ENCODE measurements around the gene GRIN3A. TPM values are rescaled to one million over a fixed set of nuclear protein-coding genes. Genes with fewer than 3 reads are reported as not detected.

GRIN3A gene
- polyA plus RNA-seq, 1 of the 3 experiments (the other 2 are of a cell fraction), result not detected

DNA sequence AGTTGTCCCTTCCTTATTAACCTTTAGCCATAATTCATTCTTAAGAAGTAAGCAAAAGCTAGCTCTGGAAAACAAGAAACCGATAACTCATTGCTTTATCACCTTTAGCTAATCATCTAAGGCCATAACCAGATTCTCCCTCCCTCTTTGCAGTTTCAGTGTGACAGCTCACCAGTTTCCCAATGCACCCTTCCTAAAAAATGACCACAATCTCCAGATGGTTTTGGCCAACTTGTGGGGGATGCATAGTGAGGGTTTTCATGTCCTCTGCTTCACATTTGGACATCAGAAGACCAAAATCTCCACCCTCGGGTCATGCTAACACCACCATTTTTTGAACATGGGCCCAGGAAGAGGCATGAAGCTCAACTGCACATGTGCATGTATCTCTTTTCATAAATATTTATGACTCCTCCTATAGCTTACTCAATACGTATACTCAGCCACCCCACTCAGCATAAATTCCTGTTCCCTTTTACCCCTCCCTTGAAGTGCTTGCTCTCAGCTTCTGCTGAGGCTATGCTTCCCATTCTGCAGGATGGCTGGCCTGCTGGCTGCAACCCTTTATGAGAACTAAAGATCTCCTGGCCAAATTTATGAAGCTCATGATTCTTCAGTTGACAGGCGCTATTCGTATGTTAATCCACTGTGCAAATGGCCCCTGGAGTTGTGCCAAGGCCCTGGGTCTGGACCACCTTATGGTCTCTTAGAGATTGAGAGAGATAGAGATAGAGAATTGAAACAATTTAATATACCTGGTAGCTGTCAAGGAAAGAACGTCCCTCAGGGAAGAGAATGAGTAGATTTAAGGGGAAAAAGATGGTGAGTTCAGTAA is 158.5 kb downstream of the GRIN3A start:
- no peak overlapping the region for H3K9ac ChIP-seq
- H3K9me2 ChIP-seq, result no peaks in the 10 kb centered on the region
- no peaks in the 10 kb centered on the region for H4K20me1 ChIP-seq (ENCODE audit: insufficient read depth)
- H3K4me1 ChIP-seq (ENCODE audit: control insufficient read depth in 1 of 2, insufficient read depth in 2 of 2, low read depth in 1 of 2, low read length in 1 of 2), result peaks cover 2 to 5% of the 10 kb centered on the region in 2 experiments; a peak in 2 of 4 replicates
- H3K9me3 ChIP-seq, result no peaks in the 10 kb centered on the region
- H3K4me2 ChIP-seq, result no peak overlapping the region
- no peak overlapping the region for H2AFZ ChIP-seq (ENCODE audit: low read depth)
- H3K4me3 ChIP-seq (ENCODE audit: low read depth in 2 of 2, low read length in 1 of 2), result no peak overlapping the region
- no peak for DNase-seq
- no peaks in the 10 kb centered on the region for H3K79me2 ChIP-seq (ENCODE audit: insufficient read depth)
- ChIA-PET CTCF (interaction anchor here (1.2 to 1.9 kb wide), 4 partner anchors 12 to 148 kb away, joined by 4 to 6 read pairs (median 4); no protein-coding TSS in a partner anchor), POLR2A (no interaction called here)
- no peak overlapping the region for H3K27ac ChIP-seq (ENCODE audit: low read depth in 2 of 2, low read length in 1 of 2)
- WGBS (ENCODE audit: low lambda C conversion rate), result 62% methylated on average over 6 of the region's 6 CpGs
- H3K27me3 ChIP-seq (ENCODE audit: insufficient read depth), result no peaks in the 10 kb centered on the region
- TF ChIP-seq, protein P1, sequence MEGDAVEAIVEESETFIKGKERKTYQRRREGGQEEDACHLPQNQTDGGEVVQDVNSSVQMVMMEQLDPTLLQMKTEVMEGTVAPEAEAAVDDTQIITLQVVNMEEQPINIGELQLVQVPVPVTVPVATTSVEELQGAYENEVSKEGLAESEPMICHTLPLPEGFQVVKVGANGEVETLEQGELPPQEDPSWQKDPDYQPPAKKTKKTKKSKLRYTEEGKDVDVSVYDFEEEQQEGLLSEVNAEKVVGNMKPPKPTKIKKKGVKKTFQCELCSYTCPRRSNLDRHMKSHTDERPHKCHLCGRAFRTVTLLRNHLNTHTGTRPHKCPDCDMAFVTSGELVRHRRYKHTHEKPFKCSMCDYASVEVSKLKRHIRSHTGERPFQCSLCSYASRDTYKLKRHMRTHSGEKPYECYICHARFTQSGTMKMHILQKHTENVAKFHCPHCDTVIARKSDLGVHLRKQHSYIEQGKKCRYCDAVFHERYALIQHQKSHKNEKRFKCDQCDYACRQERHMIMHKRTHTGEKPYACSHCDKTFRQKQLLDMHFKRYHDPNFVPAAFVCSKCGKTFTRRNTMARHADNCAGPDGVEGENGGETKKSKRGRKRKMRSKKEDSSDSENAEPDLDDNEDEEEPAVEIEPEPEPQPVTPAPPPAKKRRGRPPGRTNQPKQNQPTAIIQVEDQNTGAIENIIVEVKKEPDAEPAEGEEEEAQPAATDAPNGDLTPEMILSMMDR (IDR thresholded peaks at IDR 0.05), result no peak
- TF ChIP-seq NRF1 (IDR thresholded peaks at IDR 0.05; ENCODE audit: low read depth, low read length) (no peak), FOXM1 (IDR thresholded peaks at IDR 0.05; ENCODE audit: low read depth) (no peak), EP300 (IDR thresholded peaks at IDR 0.05; ENCODE audit: borderline replicate concordance in 1 of 2, low read depth in 1 of 2, low read length in 1 of 2) (no peak), RAD21 (IDR thresholded peaks at IDR 0.05; ENCODE audit: low read length) (no peak), TCF12 (IDR thresholded peaks at IDR 0.05) (no peak), RFX5 (IDR thresholded peaks at IDR 0.05; ENCODE audit: low read length) (no peak), EZH2phosphoT487 (IDR thresholded peaks at IDR 0.05; ENCODE audit: borderline replicate concordance, low read depth) (no peak), JUND (IDR thresholded peaks at IDR 0.05) (no peak), SIN3A (IDR thresholded peaks at IDR 0.05; ENCODE audit: borderline replicate concordance, low read depth, low read length) (no peak), POLR2AphosphoS5 (IDR thresholded peaks at IDR 0.05; ENCODE audit: low read depth, low read length) (no peak), FOSL2 (IDR thresholded peaks at IDR 0.05; ENCODE audit: borderline replicate concordance, low read depth) (no peak), YY1 (IDR thresholded peaks at IDR 0.05; ENCODE audit: low read depth) (no peak), TAF1 (IDR thresholded peaks at IDR 0.05; ENCODE audit: borderline replicate concordance, low read depth, low read length) (no peak), NFIC (IDR thresholded peaks at IDR 0.05; ENCODE audit: borderline replicate concordance) (no peak), MEF2A (IDR thresholded peaks at IDR 0.05; ENCODE audit: borderline replicate concordance, low read depth) (no peak)
- TF ChIP-seq, protein P2, sequence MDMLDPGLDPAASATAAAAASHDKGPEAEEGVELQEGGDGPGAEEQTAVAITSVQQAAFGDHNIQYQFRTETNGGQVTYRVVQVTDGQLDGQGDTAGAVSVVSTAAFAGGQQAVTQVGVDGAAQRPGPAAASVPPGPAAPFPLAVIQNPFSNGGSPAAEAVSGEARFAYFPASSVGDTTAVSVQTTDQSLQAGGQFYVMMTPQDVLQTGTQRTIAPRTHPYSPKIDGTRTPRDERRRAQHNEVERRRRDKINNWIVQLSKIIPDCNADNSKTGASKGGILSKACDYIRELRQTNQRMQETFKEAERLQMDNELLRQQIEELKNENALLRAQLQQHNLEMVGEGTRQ (IDR thresholded peaks at IDR 0.05; ENCODE audit: borderline replicate concordance, low read depth, low read length), result no peak
- TF ChIP-seq, protein P3, sequence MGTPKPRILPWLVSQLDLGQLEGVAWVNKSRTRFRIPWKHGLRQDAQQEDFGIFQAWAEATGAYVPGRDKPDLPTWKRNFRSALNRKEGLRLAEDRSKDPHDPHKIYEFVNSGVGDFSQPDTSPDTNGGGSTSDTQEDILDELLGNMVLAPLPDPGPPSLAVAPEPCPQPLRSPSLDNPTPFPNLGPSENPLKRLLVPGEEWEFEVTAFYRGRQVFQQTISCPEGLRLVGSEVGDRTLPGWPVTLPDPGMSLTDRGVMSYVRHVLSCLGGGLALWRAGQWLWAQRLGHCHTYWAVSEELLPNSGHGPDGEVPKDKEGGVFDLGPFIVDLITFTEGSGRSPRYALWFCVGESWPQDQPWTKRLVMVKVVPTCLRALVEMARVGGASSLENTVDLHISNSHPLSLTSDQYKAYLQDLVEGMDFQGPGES (IDR thresholded peaks at IDR 0.05; ENCODE audit: low read depth, low read length), result no peak
- TF ChIP-seq, protein P4, sequence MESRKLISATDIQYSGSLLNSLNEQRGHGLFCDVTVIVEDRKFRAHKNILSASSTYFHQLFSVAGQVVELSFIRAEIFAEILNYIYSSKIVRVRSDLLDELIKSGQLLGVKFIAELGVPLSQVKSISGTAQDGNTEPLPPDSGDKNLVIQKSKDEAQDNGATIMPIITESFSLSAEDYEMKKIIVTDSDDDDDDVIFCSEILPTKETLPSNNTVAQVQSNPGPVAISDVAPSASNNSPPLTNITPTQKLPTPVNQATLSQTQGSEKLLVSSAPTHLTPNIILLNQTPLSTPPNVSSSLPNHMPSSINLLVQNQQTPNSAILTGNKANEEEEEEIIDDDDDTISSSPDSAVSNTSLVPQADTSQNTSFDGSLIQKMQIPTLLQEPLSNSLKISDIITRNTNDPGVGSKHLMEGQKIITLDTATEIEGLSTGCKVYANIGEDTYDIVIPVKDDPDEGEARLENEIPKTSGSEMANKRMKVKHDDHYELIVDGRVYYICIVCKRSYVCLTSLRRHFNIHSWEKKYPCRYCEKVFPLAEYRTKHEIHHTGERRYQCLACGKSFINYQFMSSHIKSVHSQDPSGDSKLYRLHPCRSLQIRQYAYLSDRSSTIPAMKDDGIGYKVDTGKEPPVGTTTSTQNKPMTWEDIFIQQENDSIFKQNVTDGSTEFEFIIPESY (IDR thresholded peaks at IDR 0.05; ENCODE audit: borderline replicate concordance, low read depth), result no peak
- peaks cover 0 to 4% of the 10 kb centered on the region in 2 experiments for H3K36me3 ChIP-seq (replicated peaks in 1 of 2; ENCODE audit: control insufficient read depth in 1 of 2, insufficient read depth in 2 of 2, low read length in 1 of 2)
- peaks cover 11% of the 10 kb centered on the region for H3F3A ChIP-seq (replicated peaks; ENCODE audit: insufficient read depth)
